Measurements from ENCODE around the gene FABP1.

- TF ChIP-seq CTCF (IDR thresholded peaks at IDR 0.05) = no peak
- TF ChIP-seq POLR2AphosphoS5 (IDR thresholded peaks at IDR 0.05) = no peak
Observed at GRCh38 chr2:88114889-88115288, 13.0 kb downstream of the FABP1 start.
